Measurements from ENCODE around the gene SLC2A2. TPM values are rescaled to one million over a fixed set of nuclear protein-coding genes. Genes with fewer than 3 reads are reported as not detected.

SLC2A2 gene
- total and polyA plus RNA-seq, 7 experiments from 2014 or later, result not detected

DNA sequence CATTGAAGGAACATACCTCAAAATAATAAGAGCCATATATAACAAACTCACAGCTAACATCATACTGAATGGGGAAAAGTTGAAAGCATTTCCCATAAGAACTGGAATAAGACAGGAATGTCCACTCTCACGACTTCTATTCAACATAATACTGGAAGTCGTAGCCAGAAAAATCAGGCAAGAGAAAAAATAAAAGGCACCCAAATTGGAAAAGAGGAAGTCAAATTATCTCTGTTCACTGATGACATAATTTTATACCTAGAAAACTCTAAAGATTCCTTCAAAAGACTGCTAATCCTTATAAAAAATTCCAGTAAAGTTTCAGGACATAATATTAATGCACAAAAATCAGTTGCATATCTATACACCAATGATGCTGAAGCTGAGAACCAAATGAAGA is 34.9 kb downstream of the SLC2A2 start:
- H3K27me3 ChIP-seq (ENCODE audit: control insufficient read depth in 2 of 2, insufficient read depth in 2 of 2, low read length in 2 of 2), result no peaks in the 10 kb centered on the region
- ChIA-PET POLR2A (no interaction called here), CTCF (no interaction called here)
- ATAC-seq, result no peak
- Mint-ChIP-seq H3K4me1 (no peaks in the 10 kb centered on the region), H3K36me3 (no peaks in the 10 kb centered on the region), H3K27ac (no peak overlapping the region), H3K4me3 (no peak overlapping the region), H3K27me3 (peaks cover 6 to 23% (median 17%) of the 10 kb centered on the region in 5 donors), H3K9me3 (peaks cover 0 to 6% (median 0%) of the 10 kb centered on the region in 11 donors)
- no peak overlapping the region for H3K4me3 ChIP-seq (ENCODE audit: low read length)
- no peaks in the 10 kb centered on the region for H3K9me3 ChIP-seq (ENCODE audit: control insufficient read depth in 2 of 3, low read length in 3 of 3)
- H3K36me3 ChIP-seq (ENCODE audit: control insufficient read depth in 2 of 3, insufficient read depth in 3 of 3, low read length in 3 of 3), result no peaks in the 10 kb centered on the region
- no peak for DNase-seq
- H3K4me1 ChIP-seq (ENCODE audit: control insufficient read depth in 2 of 2, insufficient read depth in 2 of 2, low read length in 2 of 2), result no peaks in the 10 kb centered on the region
- H3K27ac ChIP-seq (ENCODE audit: low read depth, low read length), result no peak overlapping the region
- intact Hi-C loops (cut with micrococcal nuclease), result no loop called here

DNA sequence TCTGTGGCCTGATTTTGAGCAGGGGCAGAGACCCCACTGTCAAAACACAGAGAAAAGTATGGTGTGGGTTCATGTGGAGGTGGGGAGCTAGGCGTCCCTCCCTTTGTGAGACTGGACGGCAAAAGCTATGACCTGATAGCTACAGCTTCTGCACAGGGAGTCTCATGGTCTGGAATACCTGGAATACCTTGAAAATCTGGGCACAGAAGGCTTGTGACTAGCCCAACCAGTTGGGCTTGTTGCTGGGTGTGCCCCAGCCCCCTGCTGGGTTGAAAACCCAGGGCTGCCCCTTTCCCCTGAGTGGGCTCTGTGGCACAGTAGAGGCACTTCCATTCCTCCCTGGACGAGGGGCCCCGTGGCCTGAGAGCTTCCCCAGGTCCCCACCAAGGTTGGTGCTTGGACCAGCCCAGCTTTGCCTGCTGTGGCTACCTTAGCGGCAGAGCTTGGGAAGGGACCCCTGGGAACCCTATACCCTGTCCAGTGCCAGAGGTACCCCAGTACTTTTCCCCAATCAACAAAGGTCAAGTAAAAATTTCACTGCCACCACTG is 37.3 kb downstream of the SLC2A2 start:
- Mint-ChIP-seq H3K4me3 (no peak overlapping the region), H3K4me1 (no peaks in the 10 kb centered on the region), H3K27ac (no peak overlapping the region), H3K36me3 (peaks cover 0 to 3% (median 0%) of the 10 kb centered on the region in 5 donors), H3K9me3 (peaks cover 0 to 7% (median 0%) of the 10 kb centered on the region in 11 donors), H3K27me3 (peaks cover 15 to 33% (median 20%) of the 10 kb centered on the region in 5 donors)
- CTCF ChIA-PET, result no interaction called here
- H3K4me3 ChIP-seq (ENCODE audit: low read length), result no peak overlapping the region
- intact Hi-C loops (cut with micrococcal nuclease), result no loop called here
- POLR2A ChIA-PET, result no interaction called here
- H3K27ac ChIP-seq (ENCODE audit: low read depth, low read length), result no peak overlapping the region
- no peak for DNase-seq
- no peaks in the 10 kb centered on the region for H3K36me3 ChIP-seq (ENCODE audit: control insufficient read depth in 2 of 3, insufficient read depth in 3 of 3, low read length in 3 of 3)
- no peaks in the 10 kb centered on the region for H3K4me1 ChIP-seq (ENCODE audit: control insufficient read depth in 2 of 2, insufficient read depth in 2 of 2, low read length in 2 of 2)
- no peaks in the 10 kb centered on the region for H3K9me3 ChIP-seq (ENCODE audit: control insufficient read depth in 2 of 3, low read length in 3 of 3)
- H3K27me3 ChIP-seq (ENCODE audit: control insufficient read depth in 2 of 2, insufficient read depth in 2 of 2, low read length in 2 of 2), result no peaks in the 10 kb centered on the region
- no peak for ATAC-seq

DNA sequence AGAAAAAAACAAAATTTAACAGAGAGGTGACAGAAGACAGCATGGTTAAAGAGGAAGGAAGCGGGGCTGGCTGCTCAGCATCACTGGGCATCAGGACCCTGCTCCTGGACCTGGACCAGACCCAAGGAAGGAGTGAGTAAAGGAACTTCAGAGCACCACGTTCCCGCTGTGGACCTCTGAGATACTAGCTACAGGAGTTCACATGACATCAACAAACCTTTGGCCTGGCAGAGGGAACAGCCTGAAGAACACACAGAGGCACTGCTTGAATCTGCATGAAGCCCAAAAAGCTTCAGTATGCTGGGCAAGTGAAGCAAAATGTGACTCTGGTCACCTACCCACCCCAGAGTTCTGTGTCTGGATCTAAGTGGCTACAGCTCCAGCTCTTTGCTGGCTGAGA is 38.1 kb downstream of the SLC2A2 start:
- intact Hi-C loops (cut with micrococcal nuclease), result no loop called here
- Mint-ChIP-seq H3K9me3 (peaks cover 0 to 9% (median 0%) of the 10 kb centered on the region in 11 donors), H3K27me3 (peaks cover 15 to 37% (median 26%) of the 10 kb centered on the region in 5 donors), H3K36me3 (peaks cover 0 to 3% (median 0%) of the 10 kb centered on the region in 5 donors), H3K4me3 (no peak overlapping the region), H3K27ac (no peak overlapping the region), H3K4me1 (no peaks in the 10 kb centered on the region)
- Histone ChIP-seq H3K9me3 (ENCODE audit: control insufficient read depth in 2 of 3, low read length in 3 of 3) (no peaks in the 10 kb centered on the region), H3K4me3 (ENCODE audit: low read length) (no peak overlapping the region), H3K27ac (ENCODE audit: low read depth, low read length) (no peak overlapping the region), H3K4me1 (ENCODE audit: control insufficient read depth in 2 of 2, insufficient read depth in 2 of 2, low read length in 2 of 2) (no peaks in the 10 kb centered on the region), H3K27me3 (ENCODE audit: control insufficient read depth in 2 of 2, insufficient read depth in 2 of 2, low read length in 2 of 2) (no peaks in the 10 kb centered on the region), H3K36me3 (ENCODE audit: control insufficient read depth in 2 of 3, insufficient read depth in 3 of 3, low read length in 3 of 3) (no peaks in the 10 kb centered on the region)
- no peak for ATAC-seq
- ChIA-PET CTCF (no interaction called here), POLR2A (no interaction called here)
- DNase-seq, result no peak

DNA sequence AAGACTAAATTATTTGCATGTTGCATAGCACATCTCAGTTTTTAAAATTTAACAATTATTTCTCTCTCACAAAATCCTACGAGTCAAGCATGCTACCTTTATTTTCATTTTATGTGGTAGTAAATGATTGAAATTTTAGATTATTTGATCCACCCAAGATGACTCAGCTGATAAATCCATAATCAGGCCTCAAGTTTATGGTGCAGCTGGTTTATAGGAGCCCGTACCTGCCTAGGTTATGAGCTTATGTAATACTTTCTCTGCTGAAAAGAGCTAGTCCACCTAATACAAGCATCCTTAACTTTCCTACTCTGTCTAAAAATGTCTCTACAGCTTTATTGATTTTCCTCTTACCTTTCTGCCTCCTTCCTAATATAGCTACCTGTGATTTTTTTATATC is 41.2 kb downstream of the SLC2A2 start:
- intact Hi-C loops (cut with micrococcal nuclease), result no loop called here
- H3K4me1 ChIP-seq (ENCODE audit: control insufficient read depth in 2 of 2, insufficient read depth in 2 of 2, low read length in 2 of 2), result no peaks in the 10 kb centered on the region
- H3K9me3 Mint-ChIP-seq, result peaks cover 0 to 5% (median 0%) of the 10 kb centered on the region in 11 donors
- DNase-seq (no peak), ATAC-seq (no peak)
- H3K4me3 Mint-ChIP-seq, result no peak overlapping the region
- no peaks in the 10 kb centered on the region for H3K4me1 Mint-ChIP-seq
- no peak overlapping the region for H3K4me3 ChIP-seq (ENCODE audit: low read length)
- POLR2A ChIA-PET, result no interaction called here
- H3K27me3 Mint-ChIP-seq, result peaks cover 15 to 32% (median 30%) of the 10 kb centered on the region in 5 donors
- no peak overlapping the region for H3K27ac ChIP-seq (ENCODE audit: low read depth, low read length)
- no peaks in the 10 kb centered on the region for H3K9me3 ChIP-seq (ENCODE audit: control insufficient read depth in 2 of 3, low read length in 3 of 3)
- CTCF ChIA-PET, result no interaction called here
- no peaks in the 10 kb centered on the region for H3K27me3 ChIP-seq (ENCODE audit: control insufficient read depth in 2 of 2, insufficient read depth in 2 of 2, low read length in 2 of 2)
- peaks cover 0 to 4% (median 0%) of the 10 kb centered on the region in 5 donors for H3K36me3 Mint-ChIP-seq
- H3K36me3 ChIP-seq (ENCODE audit: control insufficient read depth in 2 of 3, insufficient read depth in 3 of 3, low read length in 3 of 3), result no peaks in the 10 kb centered on the region
- no peak overlapping the region for H3K27ac Mint-ChIP-seq

DNA sequence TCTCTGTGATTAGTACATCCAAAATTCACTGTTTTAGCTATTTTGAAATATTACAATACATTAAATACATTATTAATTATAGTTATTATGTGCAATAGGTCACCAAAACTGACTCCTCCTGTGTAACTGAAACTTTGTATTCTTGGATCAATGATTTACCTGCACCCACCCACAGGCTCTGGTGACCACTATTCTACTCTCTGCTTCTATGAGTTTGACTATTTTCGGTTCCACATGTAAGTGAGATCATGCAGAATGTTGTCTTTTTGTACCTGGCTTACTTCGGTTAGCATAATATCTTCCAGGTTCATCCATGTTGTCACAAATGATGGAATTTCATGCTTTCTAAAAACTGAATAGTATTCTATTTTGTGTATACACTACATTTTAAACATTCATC is 43.8 kb downstream of the SLC2A2 start:
- Histone ChIP-seq H3K9me3 (ENCODE audit: control insufficient read depth in 2 of 3, low read length in 3 of 3) (no peaks in the 10 kb centered on the region), H3K4me3 (ENCODE audit: low read length) (no peak overlapping the region), H3K36me3 (ENCODE audit: control insufficient read depth in 2 of 3, insufficient read depth in 3 of 3, low read length in 3 of 3) (no peaks in the 10 kb centered on the region), H3K27me3 (ENCODE audit: control insufficient read depth in 2 of 2, insufficient read depth in 2 of 2, low read length in 2 of 2) (no peaks in the 10 kb centered on the region), H3K27ac (ENCODE audit: low read depth, low read length) (no peak overlapping the region), H3K4me1 (ENCODE audit: control insufficient read depth in 2 of 2, insufficient read depth in 2 of 2, low read length in 2 of 2) (no peaks in the 10 kb centered on the region)
- ChIA-PET CTCF (no interaction called here), POLR2A (no interaction called here)
- H3K4me1 Mint-ChIP-seq, result no peaks in the 10 kb centered on the region
- H3K27me3 Mint-ChIP-seq, result peaks cover 11 to 23% (median 16%) of the 10 kb centered on the region in 5 donors
- H3K36me3 Mint-ChIP-seq, result peaks cover 0 to 4% (median 0%) of the 10 kb centered on the region in 5 donors
- H3K4me3 Mint-ChIP-seq, result no peak overlapping the region
- intact Hi-C loops (cut with micrococcal nuclease), result no loop called here
- no peak for ATAC-seq
- no peak overlapping the region for H3K27ac Mint-ChIP-seq
- no peak for DNase-seq
- H3K9me3 Mint-ChIP-seq, result peaks cover 0 to 5% (median 0%) of the 10 kb centered on the region in 11 donors

DNA sequence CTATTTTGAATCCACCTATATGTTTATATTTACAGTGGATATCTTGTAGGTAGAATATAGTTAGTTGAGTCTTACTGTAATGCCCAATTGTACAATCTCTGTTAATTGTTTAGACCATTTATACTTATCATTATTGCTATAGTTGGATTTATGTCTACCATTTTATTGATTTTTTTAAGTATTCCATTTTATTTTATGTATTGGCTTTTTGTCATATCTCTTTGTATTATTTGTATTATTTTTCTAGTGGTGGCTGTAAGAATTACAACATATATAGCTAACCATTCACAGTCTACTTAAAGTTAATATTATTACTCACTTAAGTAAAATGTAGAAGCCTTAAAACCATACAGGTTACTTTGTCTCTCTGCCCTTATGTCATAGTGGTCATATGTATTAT is 46.1 kb downstream of the SLC2A2 start:
- ATAC-seq, result no peak
- Mint-ChIP-seq H3K9me3 (peaks cover 0 to 5% (median 0%) of the 10 kb centered on the region in 11 donors), H3K4me1 (no peaks in the 10 kb centered on the region), H3K4me3 (no peak overlapping the region), H3K27ac (no peak overlapping the region), H3K27me3 (peaks cover under 1 to 15% (median 10%) of the 10 kb centered on the region in 5 donors), H3K36me3 (peaks cover 0 to 4% (median 0%) of the 10 kb centered on the region in 5 donors)
- ChIA-PET CTCF (interaction anchor here (0.7 kb wide), 1 partner anchor 12 kb away, joined by 3 read pairs; no protein-coding TSS in a partner anchor), POLR2A (no interaction called here)
- H3K9me3 ChIP-seq (ENCODE audit: control insufficient read depth in 2 of 3, low read length in 3 of 3), result no peaks in the 10 kb centered on the region
- no peaks in the 10 kb centered on the region for H3K27me3 ChIP-seq (ENCODE audit: control insufficient read depth in 2 of 2, insufficient read depth in 2 of 2, low read length in 2 of 2)
- no peak overlapping the region for H3K27ac ChIP-seq (ENCODE audit: low read depth, low read length)
- H3K4me1 ChIP-seq (ENCODE audit: control insufficient read depth in 2 of 2, insufficient read depth in 2 of 2, low read length in 2 of 2), result no peaks in the 10 kb centered on the region
- no peak overlapping the region for H3K4me3 ChIP-seq (ENCODE audit: low read length)
- intact Hi-C loops (cut with micrococcal nuclease), result no loop called here
- no peak for DNase-seq
- H3K36me3 ChIP-seq (ENCODE audit: control insufficient read depth in 2 of 3, insufficient read depth in 3 of 3, low read length in 3 of 3), result no peaks in the 10 kb centered on the region

DNA sequence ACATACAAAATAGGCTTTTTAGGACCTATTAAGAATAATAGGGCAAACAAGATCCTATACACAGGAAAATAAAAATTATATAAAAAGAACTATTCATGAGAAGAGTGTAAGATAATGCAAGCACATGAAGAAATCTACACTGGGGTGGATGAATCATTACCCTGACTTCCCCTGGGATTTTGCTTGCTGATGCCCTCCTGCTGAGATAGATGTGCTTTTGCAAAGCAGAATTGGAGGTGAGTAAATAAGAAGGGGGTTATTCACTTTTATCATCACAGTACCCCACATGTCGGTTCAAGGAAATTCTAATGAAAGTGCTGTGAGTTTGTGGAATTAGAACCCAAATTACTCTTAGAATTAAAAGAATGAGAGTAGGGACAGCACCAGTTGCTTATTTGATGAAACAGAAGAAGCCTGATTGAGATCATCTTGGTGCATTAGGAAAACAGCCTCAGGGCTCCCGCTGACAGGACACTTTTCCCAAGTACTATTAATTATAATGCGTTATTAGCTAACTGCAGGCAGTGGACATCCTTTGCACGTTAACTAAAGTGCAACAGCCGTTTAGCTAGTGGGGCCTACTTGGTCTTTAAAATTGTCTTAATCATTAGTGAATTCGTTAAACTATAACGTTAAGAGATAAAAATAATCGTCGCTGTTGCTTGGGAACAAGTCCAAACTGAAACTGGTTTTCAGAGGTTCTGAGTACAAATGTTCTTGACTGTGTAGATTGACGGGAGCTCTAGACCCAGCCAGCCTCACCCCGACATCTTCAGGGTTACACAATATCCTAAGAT is 48.4 kb downstream of the SLC2A2 start:
- no peak overlapping the region for H3K4me3 Mint-ChIP-seq
- no peak overlapping the region for H3K27ac ChIP-seq (ENCODE audit: low read depth, low read length)
- H3K4me3 ChIP-seq (ENCODE audit: low read length), result no peak overlapping the region
- DNase-seq (no peak), ATAC-seq (no peak)
- H3K27me3 ChIP-seq (ENCODE audit: control insufficient read depth in 2 of 2, insufficient read depth in 2 of 2, low read length in 2 of 2), result no peaks in the 10 kb centered on the region
- no peaks in the 10 kb centered on the region for H3K4me1 ChIP-seq (ENCODE audit: control insufficient read depth in 2 of 2, insufficient read depth in 2 of 2, low read length in 2 of 2)
- ChIA-PET POLR2A (no interaction called here), CTCF (no interaction called here)
- H3K9me3 ChIP-seq (ENCODE audit: control insufficient read depth in 2 of 3, low read length in 3 of 3), result no peaks in the 10 kb centered on the region
- no peaks in the 10 kb centered on the region for H3K4me1 Mint-ChIP-seq
- H3K36me3 Mint-ChIP-seq, result no peaks in the 10 kb centered on the region
- H3K27ac Mint-ChIP-seq, result no peak overlapping the region
- no peaks in the 10 kb centered on the region for H3K36me3 ChIP-seq (ENCODE audit: control insufficient read depth in 2 of 3, insufficient read depth in 3 of 3, low read length in 3 of 3)
- intact Hi-C loops (cut with micrococcal nuclease), result no loop called here
- H3K27me3 Mint-ChIP-seq, result peaks cover 0 to 11% (median 5%) of the 10 kb centered on the region in 5 donors
- H3K9me3 Mint-ChIP-seq, result no peaks in the 10 kb centered on the region
